T-helper 17 cell (primary cell): Measurements from ENCODE around the gene ERAS. TPM values are rescaled to one million over a fixed set of nuclear protein-coding genes. Genes with fewer than 3 reads are reported as not detected.

Source experiments
- ATAC-seq: fragments of 150-1000 bp; cut with Tn5 transposase; 2 replicates; pipeline ENCODE4 v1.10.0; 2021; ENCODE audit warnings: mild to moderate bottlenecking, moderate library complexity
- DNase-seq, 3 donors: peaks; one replicate each; pipeline versions ENCODE4 v3.0.0 to v3.0.0-alpha.2; 2020 to 2021
- H3K9me3 ChIP-seq: one replicate; pipeline ENCODE4 v1.7.0; 2013; ENCODE audit warnings: low read length, mild to moderate bottlenecking; ENCODE audit not compliant: control insufficient read depth, poor library complexity, severe bottlenecking
- H3K27ac Mint-ChIP-seq: one replicate; pipeline ENCODE4 v1.8.0; 2022; ENCODE audit warnings: mild to moderate bottlenecking, moderate library complexity, mixed read lengths
- H3K27me3 Mint-ChIP-seq: one replicate; pipeline ENCODE4 v1.8.0; 2022; ENCODE audit warnings: mixed read lengths
- H3K36me3 Mint-ChIP-seq: one replicate; pipeline ENCODE4 v1.8.0; 2022; ENCODE audit warnings: low read depth, mixed read lengths
- H3K4me1 Mint-ChIP-seq: one replicate; pipeline ENCODE4 v1.8.0; 2022; ENCODE audit warnings: mild to moderate bottlenecking, mixed read lengths
- H3K4me3 Mint-ChIP-seq: one replicate; pipeline ENCODE4 v1.8.0; 2022; ENCODE audit warnings: mild to moderate bottlenecking, moderate library complexity, mixed read lengths
- total RNA-seq, 4 donors: library from RNA in 2 of 4; stranded (reverse) in 2 of 4; gene quantifications; one replicate each; pipeline ENCODE4 v1.2.3 and lab custom pipeline; 2022 to 2026

ERAS gene
- not detected for total RNA-seq
- 0.12 to 0.15 reads per million in 2 donors for total RNA-seq (lab: John Stamatoyannopoulos, UW)

- ATAC-seq (peak; percentile 57), DNase-seq (no peak)
- Mint-ChIP-seq H3K4me3 (peak within 1 kb of the TSS; percentile 90), H3K27ac (no peak within 1 kb of the TSS), H3K36me3 (no peaks in the 10 kb centered on the region), H3K27me3 (peaks cover 19% of the 10 kb centered on the region), H3K4me1 (peaks cover 7% of the 10 kb centered on the region)
- no peaks in the 10 kb centered on the region for H3K9me3 ChIP-seq
These were observed at the start of gene ERAS for GRCh38 chrX:48826135-48826875. Gene ERAS, plus strand, starts transcription at chrX:48826513. Its CDS starts 2,611 bp downstream, at chrX:48829124.

- Mint-ChIP-seq H3K4me1 (peaks cover 2% of the 10 kb centered on the region), H3K27me3 (peaks cover 5% of the 10 kb centered on the region), H3K4me3 (no peak overlapping the region), H3K27ac (no peak overlapping the region), H3K36me3 (peaks cover 2% of the 10 kb centered on the region)
- ATAC-seq (no peak), DNase-seq (no peak)
- no peaks in the 10 kb centered on the region for H3K9me3 ChIP-seq
These were observed 49.4 kb upstream of the ERAS start for GRCh38 chrX:48776818-48777439.

GRCh38 chrX:48779399-48779798 lies 46.9 kb upstream of the ERAS start:
- Mint-ChIP-seq H3K27ac (no peak overlapping the region), H3K4me1 (no peaks in the 10 kb centered on the region), H3K36me3 (peaks cover 2% of the 10 kb centered on the region), H3K4me3 (no peak overlapping the region), H3K27me3 (peaks cover 5% of the 10 kb centered on the region)
- DNase-seq (no peak), ATAC-seq (no peak)
- no peaks in the 10 kb centered on the region for H3K9me3 ChIP-seq

DNA sequence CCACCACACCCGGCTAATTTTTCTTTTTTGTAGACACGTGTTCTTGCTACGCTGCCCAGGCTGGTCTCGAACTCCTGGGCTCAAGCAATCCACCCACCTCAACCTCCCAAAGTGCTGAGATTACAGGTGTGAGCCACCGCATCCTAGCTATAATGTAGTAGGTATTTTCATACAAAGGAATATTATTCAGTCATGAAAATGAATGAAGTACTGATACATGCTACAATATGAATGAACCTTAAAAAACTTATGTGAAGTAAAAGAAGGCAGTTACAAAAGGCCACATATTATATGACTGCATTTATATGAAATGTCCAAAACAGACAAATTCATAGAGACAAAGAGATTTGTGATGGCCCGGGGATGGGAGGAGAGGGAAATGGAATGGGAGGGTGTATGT lies 44.6 kb upstream of the ERAS start:
- H3K9me3 ChIP-seq: no peaks in the 10 kb centered on the region
- Mint-ChIP-seq H3K27me3 (peaks cover 11% of the 10 kb centered on the region), H3K36me3 (peaks cover 2% of the 10 kb centered on the region), H3K4me1 (peaks cover 2% of the 10 kb centered on the region), H3K27ac (no peak overlapping the region), H3K4me3 (no peak overlapping the region)
- DNase-seq (no peak), ATAC-seq (no peak)

GRCh38 chrX:48782216-48782615 lies 44.1 kb upstream of the ERAS start:
- Mint-ChIP-seq H3K27me3 (peaks cover 17% of the 10 kb centered on the region), H3K4me1 (peaks cover 5% of the 10 kb centered on the region), H3K27ac (no peak overlapping the region), H3K4me3 (no peak overlapping the region), H3K36me3 (peaks cover 1% of the 10 kb centered on the region)
- no peaks in the 10 kb centered on the region for H3K9me3 ChIP-seq
- no peak for DNase-seq
- ATAC-seq: no peak

DNA sequence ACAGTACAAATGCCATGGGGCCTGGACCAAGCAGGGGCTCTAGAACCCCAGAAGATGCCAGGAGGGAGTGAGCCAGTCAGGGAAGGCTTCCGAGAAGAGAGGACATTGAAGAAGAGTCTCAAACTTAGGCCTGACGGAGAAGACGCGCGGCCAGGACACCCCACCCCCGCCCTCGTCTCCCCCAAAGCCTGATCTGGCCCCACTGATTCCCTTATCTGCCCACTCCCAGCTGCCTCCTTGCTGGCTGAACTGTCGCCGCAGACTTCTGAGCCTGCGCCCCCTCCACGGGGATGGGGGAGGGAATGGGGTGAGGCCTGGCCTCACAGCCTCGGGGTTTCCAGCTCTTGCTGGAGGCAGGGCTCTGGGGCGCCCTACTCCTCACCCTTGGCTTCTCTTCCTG lies 43.5 kb upstream of the ERAS start:
- Mint-ChIP-seq H3K4me1 (peaks cover 5% of the 10 kb centered on the region), H3K4me3 (no peak overlapping the region), H3K27me3 (peaks cover 20% of the 10 kb centered on the region), H3K36me3 (peaks cover 3% of the 10 kb centered on the region), H3K27ac (no peak overlapping the region)
- DNase-seq (no peak), ATAC-seq (no peak)
- no peaks in the 10 kb centered on the region for H3K9me3 ChIP-seq

- Mint-ChIP-seq H3K36me3 (peaks cover 5% of the 10 kb centered on the region), H3K27ac (no peak overlapping the region), H3K4me3 (no peak overlapping the region), H3K4me1 (peaks cover 15% of the 10 kb centered on the region), H3K27me3 (peaks cover 27% of the 10 kb centered on the region)
- no peak for DNase-seq
- no peak for ATAC-seq
- H3K9me3 ChIP-seq: no peaks in the 10 kb centered on the region
These were observed 41.6 kb upstream of the ERAS start for GRCh38 chrX:48784726-48785125.

- H3K27ac Mint-ChIP-seq: peak overlapping the region; percentile 47
- H3K4me3 Mint-ChIP-seq: no peak overlapping the region
- peaks cover 5% of the 10 kb centered on the region for H3K36me3 Mint-ChIP-seq
- H3K4me1 Mint-ChIP-seq: peaks cover 19% of the 10 kb centered on the region
- DNase-seq (no peak), ATAC-seq (no peak)
- no peaks in the 10 kb centered on the region for H3K9me3 ChIP-seq
- H3K27me3 Mint-ChIP-seq: peaks cover 27% of the 10 kb centered on the region
These were observed 41.1 kb upstream of the ERAS start for GRCh38 chrX:48785186-48785539.

DNA sequence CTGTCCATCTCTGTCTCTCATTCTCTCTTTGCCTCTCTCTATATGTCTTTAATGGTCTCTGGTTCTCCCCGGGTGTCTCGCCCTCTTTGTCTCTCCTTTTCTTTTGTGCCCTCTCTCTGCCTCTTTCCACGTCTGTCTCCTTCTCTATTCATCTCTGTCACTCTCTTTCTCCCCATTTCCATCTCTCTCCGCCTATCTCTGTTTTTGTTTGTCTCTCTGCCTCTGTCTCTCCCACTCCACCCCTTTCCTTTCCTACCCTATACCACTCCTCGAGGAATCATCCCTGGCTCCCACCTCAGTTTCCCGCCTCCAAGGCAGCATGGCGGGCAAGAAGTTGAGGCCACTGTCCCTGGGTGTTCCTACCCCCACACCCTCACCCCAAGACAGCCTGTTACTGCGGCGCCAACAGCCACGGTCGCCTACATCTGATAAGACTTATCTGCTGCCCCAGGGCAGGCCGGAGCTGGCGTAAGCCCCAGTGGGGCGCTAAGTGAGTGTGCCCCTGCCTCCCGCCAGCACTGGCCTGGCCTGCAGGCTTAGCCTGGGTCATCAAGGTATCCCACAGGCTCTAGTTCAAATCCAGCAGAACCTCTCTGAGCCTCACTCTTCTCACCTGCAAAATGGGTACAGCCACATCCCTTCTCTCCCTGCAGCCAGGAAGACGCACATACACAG lies 40.6 kb upstream of the ERAS start:
- Mint-ChIP-seq H3K4me1 (peaks cover 19% of the 10 kb centered on the region), H3K36me3 (peaks cover 5% of the 10 kb centered on the region), H3K27ac (peak overlapping the region; percentile 47)

DNA sequence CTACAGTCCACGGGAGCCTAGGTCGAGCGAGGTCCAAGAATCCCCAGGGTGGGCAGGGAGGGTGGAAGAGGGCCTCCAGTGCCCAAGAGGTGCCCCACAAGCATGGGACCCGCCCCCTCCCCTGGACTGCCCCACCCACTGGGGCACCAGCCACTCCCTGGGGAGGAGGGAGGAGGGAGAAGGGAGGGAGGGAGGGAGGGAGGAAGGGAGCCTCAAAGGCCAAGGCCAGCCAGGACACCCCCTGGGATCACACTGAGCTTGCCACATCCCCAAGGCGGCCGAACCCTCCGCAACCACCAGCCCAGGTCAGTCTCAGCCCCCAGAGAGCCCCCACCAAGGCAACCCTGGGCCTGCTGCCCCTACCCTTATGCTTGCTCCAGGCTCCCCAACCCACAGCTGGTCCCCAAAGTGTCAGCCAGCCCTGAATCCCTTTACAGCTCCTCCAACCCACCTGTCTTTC lies 39.9 kb upstream of the ERAS start, which contains the start of gene GATA1:
Gene GATA1, plus strand, starts transcription at position 250 of the 460 bp plus-strand sequence. CDS start 4,520 bp downstream, outside the sequence.
- H3K9me3 ChIP-seq: no peaks in the 10 kb centered on the region
- no peak for ATAC-seq
- H3K27ac Mint-ChIP-seq: peak within 1 kb of the TSS; percentile 47
- H3K4me3 Mint-ChIP-seq: no peak within 1 kb of the TSS
- peaks cover 19% of the 10 kb centered on the region for H3K4me1 Mint-ChIP-seq
- H3K27me3 Mint-ChIP-seq: peaks cover 27% of the 10 kb centered on the region
- H3K36me3 Mint-ChIP-seq: peaks cover 5% of the 10 kb centered on the region
- no peak for DNase-seq

More for the DNA sequence above, 40.6 kb upstream of the ERAS start:
- H3K4me3 Mint-ChIP-seq: no peak overlapping the region
- peaks cover 27% of the 10 kb centered on the region for H3K27me3 Mint-ChIP-seq
- DNase-seq (no peak), ATAC-seq (no peak)
- H3K9me3 ChIP-seq: no peaks in the 10 kb centered on the region

DNA sequence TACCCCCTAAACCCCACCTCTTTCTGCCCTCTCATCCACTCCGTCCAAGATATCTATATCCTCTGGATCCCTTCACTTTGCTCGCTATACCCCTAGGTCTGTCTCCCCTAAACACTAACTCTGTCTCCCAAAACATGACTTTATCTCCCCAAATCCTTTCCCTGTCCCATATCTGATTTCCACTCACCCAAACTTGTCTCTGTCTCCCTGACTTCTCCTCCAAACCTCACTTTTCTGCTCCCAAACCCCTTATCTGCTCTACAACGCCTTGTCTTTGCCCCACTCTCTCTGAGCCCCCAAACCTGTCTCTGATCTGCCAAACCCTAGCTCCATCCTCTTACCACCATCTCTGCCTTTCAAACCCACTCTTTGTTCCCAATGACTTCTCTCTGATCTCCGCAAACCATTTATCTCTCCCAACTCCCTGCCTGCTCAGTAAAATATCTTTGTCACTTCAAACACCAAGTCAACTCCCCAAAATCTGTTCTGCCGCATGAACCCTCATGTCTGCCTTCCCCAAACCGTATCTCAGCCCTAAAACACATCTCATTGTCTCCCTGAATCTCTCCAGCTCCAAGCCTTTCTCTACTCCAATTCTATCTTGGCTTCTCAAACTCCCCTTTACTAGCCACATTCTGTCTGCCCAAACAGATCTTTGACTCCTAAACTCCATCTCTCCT lies 39.3 kb upstream of the ERAS start:
- no peak overlapping the region for H3K27ac Mint-ChIP-seq
- H3K27me3 Mint-ChIP-seq: peaks cover 27% of the 10 kb centered on the region
- H3K36me3 Mint-ChIP-seq: peaks cover 5% of the 10 kb centered on the region
- DNase-seq (no peak), ATAC-seq (no peak)
- H3K9me3 ChIP-seq: no peaks in the 10 kb centered on the region
- peaks cover 19% of the 10 kb centered on the region for H3K4me1 Mint-ChIP-seq
- no peak overlapping the region for H3K4me3 Mint-ChIP-seq

DNA sequence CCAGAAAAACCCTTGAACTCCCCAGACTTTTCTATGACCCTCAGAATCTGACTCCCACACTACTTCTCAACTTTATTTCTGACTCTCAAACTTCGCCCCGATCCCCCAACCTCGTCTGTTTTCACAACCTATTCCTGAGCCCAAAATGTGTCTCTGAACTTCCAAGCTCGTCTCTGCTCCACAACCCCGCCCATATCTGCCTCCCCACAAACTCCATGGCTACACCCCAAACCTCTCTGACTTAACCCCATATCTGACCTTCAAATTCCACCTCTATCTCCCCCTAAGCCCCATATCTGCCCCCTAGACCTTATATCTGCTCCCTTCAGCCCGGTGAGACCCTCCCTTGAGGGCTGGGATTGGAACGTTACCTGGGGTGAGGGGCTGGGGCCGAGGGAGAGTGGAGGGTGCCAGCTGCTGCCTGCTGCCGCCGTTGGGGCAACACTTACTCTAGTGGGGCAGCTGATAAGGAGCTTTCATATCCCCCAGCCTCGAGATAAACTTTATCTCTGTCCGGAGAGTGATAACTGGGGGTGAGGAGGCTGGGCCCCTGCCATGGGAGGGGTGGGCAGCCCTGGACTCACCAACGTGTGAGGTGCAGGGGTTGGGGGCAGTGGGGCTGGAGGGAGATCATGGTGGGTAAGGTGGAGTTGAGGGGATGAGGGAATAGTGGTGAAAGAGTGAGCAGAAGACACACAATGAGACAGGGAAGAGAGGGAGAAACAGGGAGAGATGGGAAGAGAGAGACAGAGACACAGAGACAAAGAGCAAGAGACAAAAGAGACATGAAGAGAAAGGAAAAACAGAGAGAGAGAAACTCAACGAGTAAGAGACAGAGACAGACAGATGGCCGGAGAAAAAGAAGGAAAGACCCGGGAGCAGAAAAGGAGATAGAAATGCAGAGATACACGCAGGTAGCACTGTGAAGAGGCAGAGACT lies 38.5 kb upstream of the ERAS start:
- no peak overlapping the region for H3K4me3 Mint-ChIP-seq
- H3K4me1 Mint-ChIP-seq: peaks cover 19% of the 10 kb centered on the region
- H3K27ac Mint-ChIP-seq: no peak overlapping the region
- H3K27me3 Mint-ChIP-seq: peaks cover 27% of the 10 kb centered on the region
- DNase-seq (no peak), ATAC-seq (no peak)
- peaks cover 5% of the 10 kb centered on the region for H3K36me3 Mint-ChIP-seq
- no peaks in the 10 kb centered on the region for H3K9me3 ChIP-seq
